RWPE2 (cell line): ENCODE measurements around the gene APRT.
A peak's percentile ranks its signal among the peaks of the same experiment; 100 is the strongest.
"Not testable (repeated sequence)": the region's sequence is repeated elsewhere in the genome, so short reads cannot be mapped to it uniquely, and the experiment has no call there.

Source experiments
- ATAC-seq: fragments of 200-7000 bp; cut with Tn5 transposase; 3 replicates; pipeline ENCODE4 v1.9.1; 2021; ENCODE audit warnings: low read depth
- DNase-seq: peaks from one replicate; pipeline ENCODE4 v3.0.0-alpha.2; 2020; ENCODE audit warnings: low spot score
- H3K27ac ChIP-seq: fragments of 450-650 bp; 2 replicates; pipeline ENCODE4 v1.5.1; 2017; ENCODE audit warnings: mild to moderate bottlenecking; ENCODE audit not compliant: poor library complexity, severe bottlenecking
- H3K27me3 ChIP-seq: fragments of 250-450 bp; sonication (Bioruptor Pico); 2 replicates; pipeline ENCODE4 v1.5.1; 2021; ENCODE audit warnings: mild to moderate bottlenecking, moderate library complexity; ENCODE audit not compliant: insufficient read depth, poor library complexity, severe bottlenecking
- H3K36me3 ChIP-seq: fragments of 250-450 bp; sonication (Bioruptor Pico); 2 replicates; pipeline ENCODE4 v1.5.1; 2020; ENCODE audit warnings: low read depth, mild to moderate bottlenecking, moderate library complexity
- H3K4me1 ChIP-seq: fragments of 250-450 bp; sonication (Bioruptor Pico); 2 replicates; pipeline ENCODE4 v1.5.1; 2021; ENCODE audit warnings: mild to moderate bottlenecking, moderate library complexity; ENCODE audit not compliant: insufficient read depth, poor library complexity, severe bottlenecking
- H3K4me3 ChIP-seq: fragments of 250-450 bp; sonication (Bioruptor Pico); 2 replicates; pipeline ENCODE4 v1.5.1; 2021; ENCODE audit warnings: mild to moderate bottlenecking, moderate library complexity; ENCODE audit not compliant: severe bottlenecking
- H3K9me3 ChIP-seq: fragments of 250-450 bp; sonication (Bioruptor Pico); 2 replicates; pipeline ENCODE4 v1.5.1; 2021; ENCODE audit warnings: mild to moderate bottlenecking, moderate library complexity; ENCODE audit not compliant: severe bottlenecking
- TF ChIP-seq, protein P1 (sequence below): fragments of 450-650 bp; IDR thresholded peaks from one replicate; pipeline ENCODE4 v1.5.1; 2017; ENCODE audit warnings: mild to moderate bottlenecking, moderate library complexity; ENCODE audit not compliant: poor library complexity, severe bottlenecking

The APRT gene

GRCh38 chr16:88775825-88776224, 35.9 kb downstream of the APRT start:
- TF ChIP-seq, protein P1, sequence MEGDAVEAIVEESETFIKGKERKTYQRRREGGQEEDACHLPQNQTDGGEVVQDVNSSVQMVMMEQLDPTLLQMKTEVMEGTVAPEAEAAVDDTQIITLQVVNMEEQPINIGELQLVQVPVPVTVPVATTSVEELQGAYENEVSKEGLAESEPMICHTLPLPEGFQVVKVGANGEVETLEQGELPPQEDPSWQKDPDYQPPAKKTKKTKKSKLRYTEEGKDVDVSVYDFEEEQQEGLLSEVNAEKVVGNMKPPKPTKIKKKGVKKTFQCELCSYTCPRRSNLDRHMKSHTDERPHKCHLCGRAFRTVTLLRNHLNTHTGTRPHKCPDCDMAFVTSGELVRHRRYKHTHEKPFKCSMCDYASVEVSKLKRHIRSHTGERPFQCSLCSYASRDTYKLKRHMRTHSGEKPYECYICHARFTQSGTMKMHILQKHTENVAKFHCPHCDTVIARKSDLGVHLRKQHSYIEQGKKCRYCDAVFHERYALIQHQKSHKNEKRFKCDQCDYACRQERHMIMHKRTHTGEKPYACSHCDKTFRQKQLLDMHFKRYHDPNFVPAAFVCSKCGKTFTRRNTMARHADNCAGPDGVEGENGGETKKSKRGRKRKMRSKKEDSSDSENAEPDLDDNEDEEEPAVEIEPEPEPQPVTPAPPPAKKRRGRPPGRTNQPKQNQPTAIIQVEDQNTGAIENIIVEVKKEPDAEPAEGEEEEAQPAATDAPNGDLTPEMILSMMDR, result no peak
- H3K4me3 ChIP-seq, result no peak overlapping the region
- DNase-seq (no peak), ATAC-seq (no peak)
- H3K27ac ChIP-seq, result no peak overlapping the region
- peaks cover 8% of the 10 kb centered on the region; the same call in 1 of the 2 replicates for H3K36me3 ChIP-seq
- H3K9me3 ChIP-seq, result no peaks in the 10 kb centered on the region
- H3K4me1 ChIP-seq, result peaks cover 10% of the 10 kb centered on the region
- H3K27me3 ChIP-seq, result no peaks in the 10 kb centered on the region

DNA sequence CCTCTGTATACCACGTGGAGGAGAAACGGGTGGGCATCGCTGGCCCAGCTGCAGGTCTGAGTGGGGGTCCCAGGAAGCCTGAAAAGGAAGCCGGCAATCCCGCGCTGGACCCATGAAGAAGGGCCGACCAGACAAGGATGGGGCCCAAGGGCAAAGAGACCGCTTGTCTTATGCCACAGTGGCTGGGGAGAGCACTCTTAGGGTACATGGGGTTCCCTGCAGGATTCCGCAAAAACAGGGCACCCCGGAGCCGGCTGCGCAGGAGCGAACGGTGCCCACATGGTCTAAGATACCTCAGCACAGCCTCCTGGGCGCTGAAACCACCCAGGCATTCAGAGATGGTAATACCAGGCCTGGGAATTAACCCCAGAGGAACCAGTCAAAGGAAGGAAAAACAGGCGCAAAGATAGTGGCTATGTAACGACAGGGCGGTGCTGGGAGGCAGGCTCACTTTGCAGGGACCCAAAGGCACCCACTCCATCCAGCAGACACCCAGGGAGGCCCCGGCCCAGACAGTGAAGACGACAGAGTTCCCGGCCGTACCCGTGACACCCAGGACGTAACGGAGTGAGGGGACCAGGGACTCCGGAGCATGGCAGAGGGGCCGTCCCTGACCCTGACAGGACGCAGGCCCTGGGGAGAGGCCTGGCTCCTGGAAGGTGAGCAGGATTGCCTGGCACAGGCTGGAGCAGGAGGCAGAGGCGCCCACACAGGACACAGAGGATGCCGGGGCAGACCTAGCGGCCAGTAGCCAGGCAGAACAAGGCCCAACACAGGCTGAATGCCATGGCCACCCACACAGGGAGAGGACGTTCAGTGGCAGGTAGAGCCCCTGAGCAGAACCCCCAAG, 37.0 kb downstream of the APRT start:
- peaks cover 15% of the 10 kb centered on the region for H3K4me1 ChIP-seq
- H3K4me3 ChIP-seq, result no peak overlapping the region
- DNase-seq (no peak), ATAC-seq (no peak)
- no peaks in the 10 kb centered on the region for H3K9me3 ChIP-seq
- H3K27ac ChIP-seq, result no peak overlapping the region
- H3K27me3 ChIP-seq, result no peaks in the 10 kb centered on the region
- TF ChIP-seq, protein P1, result no peak
- H3K36me3 ChIP-seq, result 0 out of 2 replicates have a peak, but pooled peaks cover 4% of the 10 kb centered on the region

- H3K27me3 ChIP-seq, result no peaks in the 10 kb centered on the region
- no peak for DNase-seq
- no peak overlapping the region for H3K4me3 ChIP-seq
- H3K9me3 ChIP-seq, result no peaks in the 10 kb centered on the region
- H3K4me1 ChIP-seq, result peaks cover 17% of the 10 kb centered on the region
- H3K27ac ChIP-seq, result no peak overlapping the region
- TF ChIP-seq, protein P1, result no peak
- no peak for ATAC-seq
- H3K36me3 ChIP-seq, result 0 out of 2 replicates have a peak, but pooled peaks cover 4% of the 10 kb centered on the region
These were observed 37.9 kb downstream of the APRT start for GRCh38 chr16:88773812-88774291.

DNA sequence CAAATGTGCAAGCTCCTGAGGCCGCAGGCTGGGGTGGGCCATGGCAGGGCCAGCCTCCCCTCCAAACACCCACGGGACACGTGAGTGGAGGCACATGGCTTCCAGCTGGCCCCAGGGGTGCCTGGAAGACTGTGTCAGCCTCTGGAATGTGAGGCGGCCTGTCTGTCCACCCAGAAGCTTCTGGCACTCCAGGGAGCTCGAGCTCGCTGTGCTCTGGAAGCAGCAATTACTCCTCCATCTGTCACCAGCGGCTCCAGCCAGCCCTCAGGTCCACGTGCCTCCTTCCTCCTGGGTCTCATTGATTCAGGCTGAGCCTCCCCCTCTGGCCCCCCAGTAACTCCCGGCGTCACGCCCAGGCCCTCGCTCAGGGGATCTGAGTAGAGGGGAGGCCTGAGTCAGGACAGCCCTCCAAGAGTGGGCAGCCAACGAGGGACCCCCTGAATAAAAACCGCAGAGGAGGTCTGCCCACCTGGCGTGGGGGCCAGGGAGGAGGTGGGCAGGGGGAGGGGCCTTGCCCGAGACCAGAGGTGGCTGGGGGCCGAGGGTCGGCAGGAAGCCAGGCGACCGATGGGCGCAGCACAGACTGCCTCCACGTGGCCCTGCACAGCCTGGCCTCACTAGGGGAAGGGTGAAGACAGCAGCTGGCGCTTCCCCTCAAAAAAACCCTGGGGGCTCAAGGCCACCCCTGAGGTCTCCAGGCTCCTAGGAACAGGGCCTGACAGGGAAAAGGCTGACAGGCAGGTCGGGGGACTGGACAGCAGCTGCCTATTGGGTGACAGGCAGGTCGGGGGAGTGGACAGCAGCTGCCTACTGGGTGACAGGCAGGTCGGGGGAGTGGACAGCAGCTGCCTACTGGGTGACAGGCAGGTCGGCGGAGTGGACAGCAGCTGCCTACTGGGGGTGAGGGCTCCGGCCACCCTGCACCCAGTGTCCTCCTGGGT, 38.6 kb downstream of the APRT start:
- no peaks in the 10 kb centered on the region for H3K27me3 ChIP-seq

GRCh38 chr16:88771781-88772180, 39.9 kb downstream of the APRT start:
- Histone ChIP-seq H3K27ac (peak overlapping the region; percentile 70), H3K4me1 (peaks cover 17% of the 10 kb centered on the region)
- DNase-seq, ATAC-seq, H3K36me3 ChIP-seq, H3K9me3 ChIP-seq, H3K27me3 ChIP-seq, H3K4me3 ChIP-seq: not testable (repeated sequence)

More for the DNA sequence above, 38.6 kb downstream of the APRT start:
- ATAC-seq, result no peak
- Histone ChIP-seq H3K9me3 (no peaks in the 10 kb centered on the region), H3K4me1 (peaks cover 17% of the 10 kb centered on the region), H3K27ac (peak overlapping the region; percentile 11), H3K36me3 (0 out of 2 replicates have a peak, but pooled peaks cover 4% of the 10 kb centered on the region), H3K4me3 (no peak overlapping the region)
- TF ChIP-seq, protein P1, result no peak
- DNase-seq, result no peak
